ENCODE measurements around the gene RBMS1. TPM values are rescaled to one million over a fixed set of nuclear protein-coding genes. Genes with fewer than 3 reads are reported as not detected.

The RBMS1 gene
- total RNA-seq, 1 experiment from 2014 or later, result 61.9 TPM

GRCh38 chr2:160292225-160292624, 201.4 kb downstream of the RBMS1 start:
- H3K9me3 Mint-ChIP-seq (ENCODE audit: low read depth, unreplicated experiment), result no peaks in the 10 kb centered on the region
- no peaks in the 10 kb centered on the region for H3K27me3 Mint-ChIP-seq (ENCODE audit: unreplicated experiment)
- no peak overlapping the region for H3K27ac Mint-ChIP-seq (ENCODE audit: unreplicated experiment)
- H3K4me3 Mint-ChIP-seq (ENCODE audit: low read depth, unreplicated experiment), result no peak overlapping the region
- TF ChIP-seq, protein P1, sequence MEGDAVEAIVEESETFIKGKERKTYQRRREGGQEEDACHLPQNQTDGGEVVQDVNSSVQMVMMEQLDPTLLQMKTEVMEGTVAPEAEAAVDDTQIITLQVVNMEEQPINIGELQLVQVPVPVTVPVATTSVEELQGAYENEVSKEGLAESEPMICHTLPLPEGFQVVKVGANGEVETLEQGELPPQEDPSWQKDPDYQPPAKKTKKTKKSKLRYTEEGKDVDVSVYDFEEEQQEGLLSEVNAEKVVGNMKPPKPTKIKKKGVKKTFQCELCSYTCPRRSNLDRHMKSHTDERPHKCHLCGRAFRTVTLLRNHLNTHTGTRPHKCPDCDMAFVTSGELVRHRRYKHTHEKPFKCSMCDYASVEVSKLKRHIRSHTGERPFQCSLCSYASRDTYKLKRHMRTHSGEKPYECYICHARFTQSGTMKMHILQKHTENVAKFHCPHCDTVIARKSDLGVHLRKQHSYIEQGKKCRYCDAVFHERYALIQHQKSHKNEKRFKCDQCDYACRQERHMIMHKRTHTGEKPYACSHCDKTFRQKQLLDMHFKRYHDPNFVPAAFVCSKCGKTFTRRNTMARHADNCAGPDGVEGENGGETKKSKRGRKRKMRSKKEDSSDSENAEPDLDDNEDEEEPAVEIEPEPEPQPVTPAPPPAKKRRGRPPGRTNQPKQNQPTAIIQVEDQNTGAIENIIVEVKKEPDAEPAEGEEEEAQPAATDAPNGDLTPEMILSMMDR (IDR thresholded peaks at IDR 0.05; ENCODE audit: unreplicated experiment), result no peak
- BruUV-seq (replicated peaks), result no TSS peak
- H3K4me1 Mint-ChIP-seq (ENCODE audit: low read depth, unreplicated experiment), result peaks cover 20% of the 10 kb centered on the region
- intact Hi-C loops (cut with micrococcal nuclease; ENCODE audit: unreplicated experiment), result no loop called here
- no peak for DNase-seq
- CTCF ChIA-PET, result no interaction called here
- H3K36me3 Mint-ChIP-seq (ENCODE audit: insufficient read depth, unreplicated experiment), result peaks cover 20% of the 10 kb centered on the region

GRCh38 chr2:160291382-160291781, 202.2 kb downstream of the RBMS1 start:
- Mint-ChIP-seq H3K36me3 (ENCODE audit: insufficient read depth, unreplicated experiment) (peaks cover 21% of the 10 kb centered on the region), H3K27me3 (ENCODE audit: unreplicated experiment) (no peaks in the 10 kb centered on the region), H3K4me3 (ENCODE audit: low read depth, unreplicated experiment) (no peak overlapping the region), H3K4me1 (ENCODE audit: low read depth, unreplicated experiment) (peaks cover 20% of the 10 kb centered on the region), H3K27ac (ENCODE audit: unreplicated experiment) (no peak overlapping the region), H3K9me3 (ENCODE audit: low read depth, unreplicated experiment) (no peaks in the 10 kb centered on the region)
- intact Hi-C loops (cut with micrococcal nuclease; ENCODE audit: unreplicated experiment), result no loop called here
- DNase-seq, result no peak
- CTCF ChIA-PET, result interaction anchor here (0.7 kb wide), 1 partner anchor 677 kb away, joined by 3 read pairs; no protein-coding TSS in a partner anchor
- BruUV-seq (replicated peaks), result no TSS peak
- TF ChIP-seq, protein P1 (IDR thresholded peaks at IDR 0.05; ENCODE audit: unreplicated experiment), result no peak

DNA sequence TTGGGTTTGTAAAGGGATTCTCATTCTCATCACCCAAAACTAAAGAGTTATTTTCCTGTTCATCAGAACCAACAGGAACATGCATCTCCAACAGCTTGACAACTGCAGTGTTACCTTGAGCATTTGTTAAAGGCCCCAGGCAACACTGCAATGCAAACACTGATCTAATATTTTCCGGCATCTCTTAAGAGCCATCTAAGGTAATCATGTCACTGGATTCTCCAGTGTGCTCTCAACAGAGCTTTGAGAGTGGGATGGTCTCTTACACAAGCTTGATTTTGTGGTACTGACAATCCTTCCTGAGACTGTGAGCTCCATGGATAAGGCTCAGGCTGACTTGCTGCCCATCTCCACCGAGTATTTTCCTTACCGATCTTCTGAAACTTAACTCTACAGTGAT, 203.0 kb downstream of the RBMS1 start:
- peaks cover 20% of the 10 kb centered on the region for H3K4me1 Mint-ChIP-seq (ENCODE audit: low read depth, unreplicated experiment)
- no TSS peak for BruUV-seq (replicated peaks)
- H3K9me3 Mint-ChIP-seq (ENCODE audit: low read depth, unreplicated experiment), result no peaks in the 10 kb centered on the region
- peaks cover 24% of the 10 kb centered on the region for H3K36me3 Mint-ChIP-seq (ENCODE audit: insufficient read depth, unreplicated experiment)
- intact Hi-C loops (cut with micrococcal nuclease; ENCODE audit: unreplicated experiment), result no loop called here
- TF ChIP-seq, protein P1 (IDR thresholded peaks at IDR 0.05; ENCODE audit: unreplicated experiment), result no peak
- no peak overlapping the region for H3K4me3 Mint-ChIP-seq (ENCODE audit: low read depth, unreplicated experiment)
- H3K27me3 Mint-ChIP-seq (ENCODE audit: unreplicated experiment), result no peaks in the 10 kb centered on the region
- DNase-seq, result no peak
- no peak overlapping the region for H3K27ac Mint-ChIP-seq (ENCODE audit: unreplicated experiment)
- CTCF ChIA-PET, result interaction anchor here (0.7 kb wide), 1 partner anchor 11 kb away, joined by 4 read pairs; no protein-coding TSS in a partner anchor

GRCh38 chr2:160289831-160290230, 203.8 kb downstream of the RBMS1 start:
- TF ChIP-seq, protein P1 (IDR thresholded peaks at IDR 0.05; ENCODE audit: unreplicated experiment), result no peak
- CTCF ChIA-PET, result interaction anchor here (0.6 to 0.7 kb wide), 3 partner anchors 10 to 768 kb away, joined by 3 to 7 read pairs (median 4); no protein-coding TSS in a partner anchor
- DNase-seq, result no peak
- Mint-ChIP-seq H3K27ac (ENCODE audit: unreplicated experiment) (no peak overlapping the region), H3K36me3 (ENCODE audit: insufficient read depth, unreplicated experiment) (peaks cover 26% of the 10 kb centered on the region), H3K4me1 (ENCODE audit: low read depth, unreplicated experiment) (peaks cover 20% of the 10 kb centered on the region), H3K4me3 (ENCODE audit: low read depth, unreplicated experiment) (no peak overlapping the region), H3K9me3 (ENCODE audit: low read depth, unreplicated experiment) (no peaks in the 10 kb centered on the region), H3K27me3 (ENCODE audit: unreplicated experiment) (no peaks in the 10 kb centered on the region)
- BruUV-seq (replicated peaks), result no TSS peak
- intact Hi-C loops (cut with micrococcal nuclease; ENCODE audit: unreplicated experiment), result no loop called here

Data from Calu3 (cell line).